HG03060 (cell line): ENCODE results near the gene TPCN1.

Experiments
- ATAC-seq: cut with Tn5 transposase; IDR thresholded peaks from one replicate; pipeline ENCODE4 v1.9.1; 2021; ENCODE audit warnings: low read depth, moderate number of reproducible peaks; ENCODE audit not compliant: unreplicated experiment

The TPCN1 gene

GRCh38 chr12:113221997-113222729, 899 bp downstream of the TPCN1 start:
- ATAC-seq = no peak

- no peak for ATAC-seq
Measured at GRCh38 chr12:113222730-113223531, 1.7 kb downstream of the TPCN1 start.

GRCh38 chr12:113224955-113225354, 3.7 kb downstream of the TPCN1 start:
- no peak for ATAC-seq

DNA sequence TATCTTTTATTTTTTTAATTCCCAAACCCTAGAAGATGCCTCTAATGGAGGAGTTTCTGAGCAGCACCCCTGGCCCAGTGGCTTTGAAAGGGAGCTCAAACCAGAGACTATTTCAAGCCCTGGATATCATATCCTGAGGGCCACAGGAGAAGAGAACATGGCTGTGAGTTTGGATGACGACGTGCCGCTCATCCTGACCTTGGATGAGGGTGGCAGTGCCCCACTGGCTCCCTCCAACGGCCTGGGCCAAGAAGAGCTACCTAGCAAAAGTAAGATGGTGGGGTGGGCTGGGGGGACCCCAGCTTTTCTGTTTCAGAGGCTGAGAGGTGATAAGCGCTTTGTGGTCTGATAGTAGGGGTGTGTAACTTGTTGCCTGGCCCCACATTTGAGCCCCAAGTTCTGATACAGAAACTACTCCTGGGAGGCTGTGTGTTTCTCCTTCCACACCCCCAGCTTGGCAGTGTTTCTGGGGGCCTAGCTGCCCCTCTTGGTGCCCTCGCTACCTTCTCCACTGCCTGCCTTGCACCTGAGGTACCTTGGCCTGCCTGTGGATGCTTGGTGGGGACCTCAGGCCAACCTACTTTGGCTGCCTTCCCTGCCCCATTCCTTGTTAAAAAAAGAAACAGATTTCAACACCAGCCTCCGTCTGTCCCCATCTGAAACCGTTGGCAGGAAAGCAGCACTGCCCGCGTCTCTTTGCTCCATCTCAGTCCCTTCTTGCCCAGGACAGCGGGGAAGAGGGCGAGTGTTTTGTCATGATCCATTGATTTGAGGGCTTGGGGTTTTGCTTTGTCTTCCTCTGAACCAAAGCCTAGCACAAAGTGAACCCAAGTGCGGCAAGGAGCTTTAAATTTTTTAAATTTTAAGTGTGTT, 5.7 kb downstream of the TPCN1 start:
- no peak for ATAC-seq

GRCh38 chr12:113227686-113228391, 6.6 kb downstream of the TPCN1 start:
- no peak for ATAC-seq

DNA sequence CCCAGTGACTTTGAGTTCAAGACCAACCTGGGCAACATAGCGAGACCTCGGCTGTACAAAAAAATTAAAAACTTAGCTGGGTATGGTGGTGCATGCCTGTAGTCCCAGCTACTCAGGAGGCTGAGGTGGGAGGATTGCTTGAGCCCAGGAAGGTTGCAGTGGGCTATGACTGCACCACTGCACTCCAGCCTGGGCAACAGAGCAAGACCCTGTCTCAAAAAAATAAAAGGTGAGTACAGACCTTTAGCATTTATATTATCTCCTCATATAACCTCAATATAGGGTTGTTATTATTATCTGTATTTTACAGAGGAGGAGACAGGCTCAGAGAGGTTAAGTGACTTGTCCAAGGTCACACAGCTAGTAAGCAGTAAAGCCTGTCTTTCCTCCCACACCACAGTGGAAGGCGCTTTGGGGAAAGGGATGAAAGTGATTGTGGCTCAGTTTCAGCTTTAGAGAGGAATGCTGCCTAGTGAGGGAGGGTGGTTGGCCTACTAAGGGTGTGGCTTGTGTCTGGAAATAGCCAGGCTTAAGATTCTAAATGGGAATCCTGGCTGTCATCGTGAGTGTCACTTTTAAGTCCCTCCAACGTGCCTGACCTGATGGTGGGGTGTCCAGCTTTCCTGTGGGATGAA, 7.2 kb downstream of the TPCN1 start:
- no peak for ATAC-seq

- no peak for ATAC-seq
Measured at GRCh38 chr12:113230315-113231234, 9.3 kb downstream of the TPCN1 start.

DNA sequence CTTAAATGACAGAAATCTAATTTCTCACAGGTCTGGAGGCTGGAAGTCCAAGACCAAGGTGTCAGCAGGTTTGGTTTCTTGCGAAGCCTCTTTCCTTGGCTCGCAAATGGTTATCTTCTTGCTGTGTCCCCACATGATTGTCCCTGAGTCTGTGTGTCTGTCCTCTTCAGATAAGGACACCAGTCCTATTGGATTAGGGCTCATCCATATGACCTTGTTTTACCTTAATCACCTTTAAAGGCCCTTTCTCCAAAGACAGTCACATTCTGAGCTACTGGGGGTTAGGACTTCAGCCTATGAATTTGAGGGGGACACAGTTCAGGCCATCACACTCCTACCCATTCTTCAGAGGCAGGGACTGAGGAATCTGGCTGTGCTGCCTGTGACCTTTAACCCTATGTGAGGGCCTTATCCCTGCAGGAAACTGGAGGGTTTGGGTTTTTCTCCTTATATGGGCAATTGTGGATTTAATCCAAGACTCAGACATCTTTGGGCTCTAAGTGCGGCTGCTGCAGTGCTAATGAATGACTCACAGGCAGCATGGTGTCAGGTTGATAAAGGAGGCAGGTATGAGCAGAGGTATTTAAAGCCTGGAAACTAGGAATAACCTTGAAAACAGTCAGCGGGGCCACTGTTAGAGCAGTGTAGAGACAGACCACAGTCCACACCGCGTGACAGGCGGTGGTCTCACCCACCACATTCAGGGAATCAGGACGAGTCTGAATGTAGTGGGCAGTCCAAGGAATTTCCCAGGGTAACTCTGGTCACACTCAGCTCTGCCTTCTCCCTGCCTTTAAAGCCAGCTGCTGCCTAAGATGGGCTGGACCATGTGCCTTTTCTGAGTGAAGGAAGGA, 10.2 kb downstream of the TPCN1 start:
- no peak for ATAC-seq

DNA sequence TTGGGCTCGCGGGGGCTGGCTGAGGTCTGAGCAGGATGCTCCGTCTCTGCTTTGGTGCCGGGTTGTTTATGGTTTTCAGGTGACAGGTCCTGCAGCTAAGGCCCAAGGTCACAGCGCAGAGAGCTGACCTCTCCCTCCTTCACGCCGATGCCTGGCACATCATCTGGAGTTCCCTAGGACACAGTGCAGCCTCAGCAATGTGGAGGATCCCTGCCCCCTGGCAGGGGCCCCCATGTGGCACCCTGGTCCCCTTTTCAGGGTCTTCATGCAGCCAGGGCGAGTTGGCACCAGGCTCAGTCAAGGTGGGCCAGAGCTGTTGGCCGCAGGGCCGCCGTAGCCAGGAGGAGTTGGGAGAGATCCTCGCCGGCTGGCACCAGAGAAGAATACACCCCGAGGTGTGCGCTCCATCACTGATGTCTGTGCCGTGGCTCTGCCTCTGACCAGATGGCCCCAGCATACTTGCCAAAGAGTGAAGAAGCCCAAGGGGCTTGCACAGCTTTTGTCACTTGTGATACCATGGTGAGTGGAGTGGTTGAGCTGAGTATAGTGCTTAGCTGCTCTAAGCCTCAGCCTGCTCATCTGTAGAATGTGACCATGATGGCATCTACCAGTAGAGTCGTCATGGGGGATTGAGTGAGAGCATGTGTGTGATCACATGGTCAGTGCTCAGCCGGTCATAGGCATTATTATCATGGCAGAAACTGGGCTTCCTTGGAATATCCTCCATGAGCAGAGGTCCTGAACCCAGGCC, 11.0 kb downstream of the TPCN1 start:
- ATAC-seq = no peak

DNA sequence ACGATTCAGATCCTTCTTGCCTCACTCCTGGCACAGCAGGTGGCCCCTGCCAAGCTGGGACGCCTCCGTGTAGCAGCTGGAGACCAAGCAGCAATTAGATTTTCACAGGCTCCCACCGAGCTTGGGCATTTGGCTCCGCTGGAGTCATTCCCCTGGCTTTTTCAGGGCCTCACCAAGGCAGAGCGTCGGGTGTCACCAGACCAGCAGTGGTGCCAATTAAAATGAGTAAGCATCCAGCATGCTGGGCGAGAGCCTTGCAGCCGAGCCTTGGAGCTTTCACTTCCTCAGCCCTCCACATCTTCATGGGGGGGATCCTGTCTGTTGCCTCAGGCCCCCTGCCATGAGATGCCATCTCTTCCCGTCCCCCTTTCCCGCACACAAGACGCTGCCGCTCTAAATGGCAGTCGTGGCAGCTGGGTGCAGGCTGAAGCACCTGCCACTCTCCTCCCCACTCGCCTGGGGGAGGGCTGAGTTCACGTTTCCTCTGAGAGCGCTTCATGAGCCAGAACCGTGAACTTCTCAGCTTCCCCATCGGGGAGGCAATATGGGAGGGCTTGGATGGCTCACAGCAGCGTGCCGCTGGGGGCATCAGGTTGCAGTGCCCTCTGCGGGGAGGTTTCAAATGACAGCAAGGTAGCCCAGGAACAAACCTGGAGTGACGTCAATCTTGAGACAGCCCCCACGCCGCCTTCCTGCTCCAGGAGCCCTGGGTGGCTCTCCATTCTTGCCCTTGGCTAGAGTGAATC, 11.7 kb downstream of the TPCN1 start:
- ATAC-seq = peak; percentile 41

DNA sequence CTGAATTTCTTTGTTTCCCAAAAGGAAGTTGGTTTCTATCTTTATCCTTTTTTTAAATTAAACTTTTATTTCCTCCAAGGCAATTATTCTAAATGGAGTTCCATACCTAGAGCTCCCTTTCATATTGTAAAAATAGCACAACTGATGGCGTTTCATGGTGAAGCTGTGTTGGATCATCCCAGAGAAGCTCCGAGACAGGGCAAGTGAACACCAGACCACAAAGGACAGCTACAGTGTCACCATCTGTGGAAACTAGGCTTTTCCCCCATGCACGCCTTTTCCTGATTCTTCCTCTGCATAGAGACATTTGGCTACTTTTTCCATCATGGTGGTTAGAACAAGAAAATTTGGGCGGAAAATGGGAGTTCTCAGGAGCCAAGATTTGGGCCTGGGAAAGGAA, 12.7 kb downstream of the TPCN1 start:
- no peak for ATAC-seq

DNA sequence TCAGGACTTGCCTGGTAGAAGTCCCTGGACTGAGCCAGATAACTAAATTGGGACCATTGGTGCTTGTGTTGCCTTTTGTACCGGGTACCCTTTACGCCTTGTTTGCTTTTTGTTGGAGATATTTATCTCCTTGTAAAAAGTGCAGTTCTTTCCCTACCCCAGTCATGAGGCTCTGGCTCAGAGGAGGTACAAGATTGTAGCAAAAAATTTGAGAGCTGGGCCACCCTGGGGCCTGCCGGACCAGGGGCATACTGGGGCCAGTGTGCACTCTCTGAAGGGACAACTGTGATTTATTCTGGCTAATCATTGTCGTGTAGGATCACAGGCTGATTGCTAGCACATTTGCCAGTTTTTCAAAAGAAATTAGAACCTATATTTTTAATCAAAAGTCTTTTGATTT, 13.2 kb downstream of the TPCN1 start:
- no peak for ATAC-seq

DNA sequence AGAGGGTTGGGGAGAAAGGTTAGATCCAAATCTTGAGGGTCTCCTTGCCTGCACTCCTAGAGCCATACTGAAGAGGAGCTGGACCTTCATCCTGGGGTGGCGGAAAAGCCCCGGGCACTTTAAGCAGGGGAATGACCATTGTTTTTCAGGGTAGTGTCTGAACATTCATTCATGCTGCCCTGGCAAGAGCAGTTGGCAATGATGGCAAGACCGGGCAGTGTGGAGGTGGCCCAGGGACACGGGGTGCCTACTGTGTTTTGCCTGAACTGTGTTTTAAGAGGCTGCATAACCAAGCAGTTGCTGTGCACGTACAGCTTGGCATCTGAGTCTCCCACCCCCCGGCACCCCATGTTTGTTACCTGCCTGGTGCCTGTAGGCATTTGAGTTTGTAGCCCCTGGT, 14.7 kb downstream of the TPCN1 start:
- no peak for ATAC-seq

- no peak for ATAC-seq
Measured at GRCh38 chr12:113236539-113237399, 15.5 kb downstream of the TPCN1 start.

GRCh38 chr12:113237748-113238147, 16.5 kb downstream of the TPCN1 start:
- ATAC-seq = no peak

GRCh38 chr12:113238309-113238708, 17.0 kb downstream of the TPCN1 start:
- no peak for ATAC-seq
